SW480 (cell line): Measurements from ENCODE around the gene MB21D2.

Experiments used
- DNase-seq: peaks from one replicate; pipeline ENCODE4 v3.0.0-alpha.2; 2016; ENCODE audit warnings: low spot score

The MB21D2 gene

DNA sequence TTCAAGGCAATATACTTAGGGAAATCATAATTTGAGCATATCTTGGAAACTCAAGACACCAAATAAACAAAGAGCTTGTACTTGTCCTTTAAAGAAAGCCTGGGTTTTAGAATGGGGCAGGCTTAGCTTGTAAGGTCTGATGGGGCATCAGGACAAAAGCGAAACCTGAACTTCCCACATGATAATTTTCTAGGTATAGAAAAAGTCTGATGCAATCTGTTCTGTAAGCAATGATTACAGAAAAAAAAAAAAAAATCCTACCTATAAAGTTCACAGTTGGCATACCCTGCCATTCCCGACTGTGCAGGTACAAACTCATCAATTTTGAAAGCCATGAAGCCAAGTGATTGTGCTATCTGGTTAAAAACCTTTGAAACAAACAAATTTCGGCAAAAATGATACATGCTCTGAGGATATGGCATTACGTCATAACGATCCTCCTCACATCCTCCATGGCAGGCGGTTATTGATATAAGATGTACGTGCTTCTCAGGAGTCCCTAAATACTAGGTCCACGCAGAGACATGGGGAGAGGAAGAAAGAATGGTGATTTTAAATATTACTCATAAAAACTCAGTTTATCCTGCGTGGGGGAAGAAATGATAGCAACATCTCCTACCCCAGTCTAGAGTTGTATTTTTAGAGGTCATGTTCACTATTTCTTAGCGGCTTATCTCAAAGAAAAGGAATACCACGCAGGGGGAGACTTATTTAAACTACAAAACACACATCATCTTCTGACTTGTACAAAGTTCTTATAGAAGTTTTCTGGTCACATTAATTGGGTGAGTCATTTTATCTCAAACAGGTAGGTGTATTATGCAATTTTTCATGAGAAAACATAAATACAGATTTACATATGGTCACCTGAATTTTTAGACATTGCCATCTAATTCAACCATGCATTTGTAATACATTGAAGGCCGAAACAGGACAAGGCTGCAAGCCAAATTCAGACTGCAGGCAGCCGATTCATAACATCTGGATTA lies 27.0 kb downstream of the MB21D2 start:
- DNase-seq: no peak

DNA sequence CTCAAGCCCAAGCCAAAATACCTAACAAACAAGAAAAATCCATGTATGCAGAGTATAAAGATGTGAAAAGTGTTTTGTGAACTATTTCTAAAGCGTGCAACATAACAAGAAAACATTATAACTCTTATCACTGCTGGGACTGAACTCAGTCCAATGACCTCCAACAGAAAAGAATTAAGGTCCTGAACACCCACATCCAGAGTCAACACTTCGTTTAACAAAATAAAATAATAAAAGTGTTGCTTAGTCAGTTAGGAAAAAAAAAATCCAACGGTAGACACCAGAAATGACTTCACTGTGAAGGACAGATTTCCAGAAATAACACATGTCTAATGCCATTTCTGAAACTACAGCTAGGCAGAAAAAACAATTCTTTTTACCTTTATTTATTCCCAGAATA lies 28.0 kb downstream of the MB21D2 start:
- no peak for DNase-seq

DNA sequence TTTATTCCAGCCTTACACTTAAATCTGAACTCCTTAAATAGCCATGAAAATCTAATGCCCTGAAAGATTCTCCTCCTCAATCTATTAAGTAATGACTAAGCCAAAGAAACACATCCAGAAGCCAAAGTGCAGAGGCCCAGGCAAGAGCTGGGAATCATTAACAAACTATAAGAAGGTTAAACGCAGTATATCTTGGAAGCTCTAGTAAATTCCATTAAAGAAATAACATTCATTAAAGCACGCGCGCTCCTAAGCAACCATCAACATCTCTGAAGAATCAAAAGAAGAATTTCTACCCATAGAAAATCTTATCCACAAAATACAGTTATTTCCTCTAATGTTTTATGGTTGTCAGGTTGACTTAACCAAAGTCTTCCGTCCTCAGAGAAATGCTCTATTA lies 29.5 kb downstream of the MB21D2 start:
- DNase-seq: no peak

DNA sequence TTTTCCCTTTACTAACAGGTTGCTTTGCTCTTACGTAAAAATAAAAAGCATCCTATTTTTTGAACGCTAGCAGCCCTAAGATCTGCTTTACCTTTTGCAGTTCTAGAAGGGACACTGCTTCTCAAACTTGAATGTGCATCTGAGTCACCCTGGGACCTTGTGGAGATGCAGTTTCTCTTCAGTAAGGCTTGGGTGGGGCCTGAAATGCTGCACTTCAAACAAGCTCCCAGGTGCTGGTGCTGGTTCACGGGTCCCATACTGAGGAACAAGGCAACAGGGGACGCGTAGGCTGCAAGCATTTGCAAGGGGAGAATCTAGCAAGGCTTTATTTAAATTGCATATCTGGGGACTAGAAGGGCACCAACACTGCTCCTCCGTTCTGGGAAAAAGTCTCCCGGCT lies 30.0 kb downstream of the MB21D2 start:
- DNase-seq: no peak

DNA sequence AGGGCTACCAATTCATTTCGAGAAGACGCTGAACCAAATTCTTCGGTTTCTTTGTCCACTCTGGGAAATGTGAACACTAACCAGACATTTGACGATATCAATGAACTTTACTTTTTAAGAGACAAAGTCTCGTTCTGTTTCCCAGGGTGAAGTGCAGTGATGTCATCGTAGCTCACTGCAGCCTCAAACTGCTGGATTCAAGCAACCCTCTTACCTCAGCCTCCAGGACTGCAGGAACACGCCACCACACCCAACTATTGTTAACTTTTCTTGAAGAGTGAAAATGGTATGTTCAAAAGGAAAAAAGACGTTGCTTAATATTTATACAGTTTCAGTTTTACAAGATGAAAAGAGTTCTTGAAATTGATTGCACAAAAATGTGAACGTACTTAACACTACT lies 30.6 kb downstream of the MB21D2 start:
- no peak for DNase-seq

DNA sequence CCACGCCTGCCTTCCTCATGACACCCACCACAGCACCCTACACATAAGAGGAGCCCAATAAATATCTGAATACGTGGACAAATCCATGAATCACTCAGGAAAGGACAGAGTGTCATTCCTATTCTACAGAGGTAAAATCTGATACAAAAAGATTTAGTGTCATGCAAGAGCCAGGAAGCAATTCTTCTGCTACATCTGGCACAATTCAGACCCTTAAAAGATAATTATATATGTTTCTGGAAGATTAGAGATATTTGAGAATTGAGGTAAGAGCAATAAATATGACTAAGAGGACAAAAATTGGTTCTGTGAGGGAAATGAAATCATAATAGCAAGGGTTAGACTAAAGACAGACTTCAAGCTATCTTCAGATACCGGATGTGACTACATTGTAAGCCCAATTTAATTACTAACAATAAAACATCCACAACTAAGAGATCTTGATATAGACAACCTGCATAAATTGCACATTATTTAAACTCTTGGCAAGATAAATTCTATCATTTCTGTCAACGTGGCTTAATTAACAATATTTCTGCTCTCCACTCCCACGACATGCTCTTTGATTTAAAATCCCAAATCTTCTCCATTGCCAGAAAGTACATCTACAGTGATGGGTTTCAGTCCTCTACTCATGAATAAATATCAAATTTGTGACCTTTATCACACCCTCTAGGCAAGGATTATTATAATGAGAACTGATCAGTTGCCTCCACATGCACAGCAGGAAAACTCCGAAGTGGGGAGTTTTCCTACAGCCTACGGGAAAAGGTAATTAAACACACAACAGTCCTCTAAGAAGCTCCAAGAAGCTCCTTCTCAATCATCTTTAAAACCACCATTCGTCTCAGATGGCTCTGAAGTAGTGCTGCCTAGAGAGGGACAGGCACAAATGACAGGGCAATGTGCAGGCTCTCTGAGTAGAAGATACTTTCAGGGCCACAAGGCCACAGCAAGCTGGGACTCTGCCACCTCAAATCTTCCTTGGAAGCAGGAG lies 32.6 kb downstream of the MB21D2 start:
- no peak for DNase-seq

DNA sequence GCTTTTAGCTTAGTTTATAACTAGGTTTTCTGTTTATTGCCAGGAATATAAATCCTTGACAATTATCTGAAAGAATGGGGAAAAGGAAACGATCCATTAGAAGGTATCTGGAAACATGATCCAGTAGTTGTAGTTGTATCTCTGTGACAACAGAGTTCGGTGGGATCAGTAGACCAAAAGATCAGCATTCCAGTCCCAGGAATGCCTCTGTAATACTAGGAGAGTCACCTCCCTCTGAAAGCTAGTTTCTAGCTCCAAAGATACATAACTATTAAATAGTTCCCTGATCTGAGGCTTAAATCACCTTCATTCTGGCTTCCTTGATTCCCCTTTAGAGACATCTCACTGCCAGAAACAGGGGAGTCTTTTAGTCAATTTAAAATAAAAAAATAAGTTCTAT lies 34.1 kb downstream of the MB21D2 start:
- DNase-seq: no peak

DNA sequence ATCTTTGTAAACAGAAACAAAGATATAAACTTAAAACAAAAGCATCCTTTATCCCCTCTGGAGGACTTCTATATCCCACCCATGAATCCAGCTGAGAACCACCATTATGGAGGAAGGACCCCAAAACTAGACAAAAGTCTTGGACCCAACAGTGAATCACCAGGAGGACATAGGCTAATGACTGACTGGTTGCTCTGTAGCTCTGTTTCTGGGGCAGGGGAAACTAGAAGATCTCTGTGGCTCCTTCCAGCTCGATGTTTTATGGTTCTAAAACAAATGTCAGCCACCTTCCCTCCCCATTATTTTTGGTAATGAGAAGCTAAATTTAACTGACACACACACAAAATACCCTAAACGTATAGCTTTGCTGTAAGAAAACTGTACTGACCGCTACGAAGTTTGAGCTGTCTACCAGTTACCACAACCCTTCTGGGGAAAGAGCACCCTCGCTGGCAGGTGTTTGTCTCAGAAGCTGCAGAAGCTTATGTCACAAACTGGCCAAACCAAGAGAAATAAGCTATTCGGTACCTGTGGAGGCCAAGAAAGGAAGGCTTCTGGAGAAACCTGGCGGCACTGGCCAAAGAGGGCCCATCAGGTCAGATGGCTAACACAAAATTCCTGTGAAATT lies 36.4 kb downstream of the MB21D2 start:
- no peak for DNase-seq

DNA sequence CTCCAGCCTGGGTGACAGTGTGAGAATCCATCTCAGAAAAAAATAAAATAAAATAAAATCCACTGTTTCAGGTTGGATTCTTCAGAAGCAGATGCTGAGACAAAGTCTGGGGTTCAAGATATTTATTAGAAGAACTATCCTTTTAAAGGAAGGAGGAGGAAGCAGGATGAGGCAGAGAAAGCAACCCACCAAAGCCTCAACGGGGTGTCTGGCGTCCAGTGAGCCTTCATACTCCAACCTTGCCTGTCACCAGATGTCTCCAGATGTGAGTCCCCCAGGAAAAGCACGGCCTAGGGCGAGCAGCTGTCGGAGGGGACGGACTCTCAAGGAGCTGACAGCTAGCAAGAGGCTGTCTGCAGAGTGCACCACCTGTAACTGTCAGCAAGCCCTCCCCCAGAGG lies 37.3 kb downstream of the MB21D2 start:
- no peak for DNase-seq

DNA sequence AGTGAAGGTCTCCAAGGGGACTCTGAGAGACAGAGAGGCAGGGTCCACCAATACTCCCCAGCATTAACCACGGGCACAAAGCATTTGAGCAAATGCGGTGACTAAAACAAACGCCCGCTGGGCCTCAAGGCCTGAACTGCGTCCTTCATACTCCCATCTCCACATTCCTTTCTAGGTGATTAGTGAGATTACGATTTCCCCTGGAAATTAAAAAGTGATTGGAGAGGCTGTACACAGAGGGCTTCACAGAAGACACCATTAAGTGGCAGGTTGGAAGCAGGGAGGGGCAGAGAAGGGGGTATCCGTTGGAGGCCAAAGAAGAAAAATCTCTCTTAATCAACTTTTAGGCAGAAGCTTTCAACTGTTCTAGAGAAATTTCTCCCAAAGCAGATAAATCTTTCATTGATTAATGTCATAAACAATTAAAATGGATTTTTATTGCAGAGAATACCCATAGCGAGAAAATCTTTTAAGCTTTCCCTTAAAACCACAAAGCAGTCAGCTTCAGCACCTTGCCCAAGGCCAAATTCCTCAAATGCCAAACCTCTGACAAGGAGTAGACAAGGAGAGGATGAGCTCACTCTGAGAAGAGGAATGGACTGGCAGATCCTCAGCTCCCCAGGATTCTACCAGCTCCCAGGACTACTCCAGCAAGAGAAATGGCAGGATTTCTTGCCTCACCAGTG lies 38.2 kb downstream of the MB21D2 start:
- peak; percentile 91 for DNase-seq

DNA sequence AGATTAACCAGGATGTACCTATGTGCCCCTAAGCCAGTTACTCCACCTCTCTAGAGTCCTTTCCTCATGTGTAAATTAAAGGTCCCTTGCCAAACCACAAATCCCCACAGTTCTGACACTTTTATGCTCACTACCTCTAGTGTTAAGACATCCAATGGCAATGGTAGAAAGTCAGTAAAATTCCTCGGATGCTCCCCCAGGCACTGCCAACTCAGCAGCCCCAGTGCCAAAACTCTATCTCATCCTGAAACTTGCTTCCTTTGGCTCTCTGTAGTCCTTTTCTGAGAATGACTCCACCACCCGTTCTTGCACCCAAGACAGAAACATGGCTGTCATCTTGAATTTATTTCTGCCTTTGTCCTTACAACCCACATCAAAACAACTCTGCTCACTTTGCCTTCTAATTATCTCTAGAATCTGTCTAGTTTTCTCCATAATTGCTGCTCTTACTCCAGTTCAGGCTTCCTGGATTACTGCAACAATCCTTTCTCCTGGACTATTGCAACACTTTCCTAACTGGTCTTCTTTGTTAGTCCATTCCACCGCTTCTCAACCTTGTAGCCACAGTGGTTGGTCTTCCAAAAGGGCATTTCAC lies 41.6 kb downstream of the MB21D2 start:
- no peak for DNase-seq

DNA sequence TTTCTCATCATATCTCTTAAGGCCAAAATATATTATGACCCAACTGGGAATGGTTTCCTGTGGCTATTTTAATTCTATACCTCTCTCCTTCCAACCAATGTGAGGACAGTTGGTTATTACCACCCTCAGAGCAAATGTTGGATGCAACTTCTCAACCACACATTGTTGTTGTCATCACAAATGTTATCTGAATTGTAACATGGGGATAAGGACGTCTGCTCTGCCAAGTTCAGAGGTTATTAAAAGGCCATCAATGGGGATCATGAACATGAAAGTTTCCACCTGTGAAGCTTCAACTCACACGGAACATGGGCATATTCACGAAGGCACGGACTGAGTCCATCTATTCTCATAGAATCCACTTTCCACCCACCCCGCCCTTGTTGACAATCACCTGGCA lies 46.8 kb downstream of the MB21D2 start:
- DNase-seq: no peak

DNA sequence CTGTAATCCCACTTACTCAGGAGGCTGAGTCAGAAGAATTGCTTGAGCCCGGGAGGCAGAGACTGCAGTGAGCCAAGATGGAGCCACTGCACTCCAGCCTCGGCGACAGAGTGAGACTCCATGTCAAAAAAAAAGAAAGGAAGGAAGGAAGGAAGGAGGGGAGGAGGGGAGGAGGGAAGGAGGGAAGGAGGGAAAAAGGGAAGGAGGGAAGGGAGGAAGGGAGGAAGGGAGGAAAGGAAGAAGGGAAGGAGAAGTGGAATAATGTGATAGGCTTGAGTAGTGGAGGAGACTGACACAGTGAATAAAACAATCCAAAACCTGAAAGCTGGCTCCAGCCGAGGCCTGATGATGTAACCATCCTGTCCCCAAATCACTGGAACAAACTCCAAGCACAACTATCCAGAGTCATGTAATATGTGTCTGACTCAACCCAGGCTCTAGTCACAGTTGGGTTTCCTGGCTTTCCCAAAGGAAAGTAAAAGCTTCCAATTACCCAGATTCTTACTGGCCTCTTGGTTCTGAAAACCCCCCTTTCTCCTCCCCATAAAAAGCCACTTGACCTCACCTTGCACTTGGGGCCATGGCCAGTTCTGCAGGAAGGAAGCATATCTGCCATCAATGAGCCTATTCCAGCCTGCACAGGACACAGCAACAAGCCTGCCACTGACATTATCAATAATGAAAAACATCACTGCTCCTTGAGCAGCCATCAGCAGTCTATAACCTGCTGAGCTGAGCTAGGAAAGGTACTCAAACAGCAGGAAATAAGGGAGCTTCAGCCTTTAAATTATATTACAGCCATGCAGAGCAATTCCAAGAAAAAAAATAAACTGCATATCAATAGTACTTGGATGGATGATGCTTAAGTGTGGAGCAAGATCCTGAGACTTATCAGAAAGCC lies 48.3 kb downstream of the MB21D2 start:
- DNase-seq: no peak

DNA sequence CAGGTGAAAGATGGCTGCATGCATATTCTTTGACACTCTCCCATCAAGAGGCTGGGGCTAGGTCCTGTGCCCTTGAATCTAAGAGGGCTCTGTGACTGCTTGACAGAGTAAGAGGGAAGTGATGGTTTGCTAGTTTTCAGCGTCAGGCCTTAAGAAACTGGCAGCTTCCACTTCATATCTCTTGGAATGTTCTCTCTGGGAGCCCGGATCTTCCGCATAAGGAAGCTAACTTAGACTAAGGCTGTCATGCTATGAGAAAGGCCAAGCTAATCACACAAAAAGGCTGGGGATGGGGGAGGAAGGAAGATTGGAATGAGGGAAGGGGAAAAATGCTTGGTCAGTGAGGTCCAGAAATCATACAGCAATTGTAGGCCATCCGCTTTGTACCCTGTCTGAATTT lies 50.0 kb downstream of the MB21D2 start:
- no peak for DNase-seq

DNA sequence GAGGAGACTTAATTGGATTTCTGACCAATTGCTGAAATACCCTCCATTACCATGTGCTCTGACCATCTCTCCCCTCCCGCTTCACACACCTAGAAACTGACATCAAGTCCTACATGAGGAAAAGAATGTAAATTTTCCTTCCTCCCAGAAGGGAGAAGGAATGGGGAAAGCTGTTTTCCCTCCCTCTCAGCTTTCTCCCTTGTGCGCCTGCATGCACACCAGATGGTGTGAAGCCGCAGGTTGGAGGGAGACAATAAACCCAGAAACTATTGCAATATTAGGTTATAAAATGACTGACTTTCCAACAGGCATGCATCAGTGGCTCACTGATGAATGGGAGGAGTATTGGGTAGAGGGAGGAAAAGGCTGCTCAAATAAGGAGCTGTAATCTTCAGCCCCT lies 50.9 kb downstream of the MB21D2 start:
- DNase-seq: no peak

DNA sequence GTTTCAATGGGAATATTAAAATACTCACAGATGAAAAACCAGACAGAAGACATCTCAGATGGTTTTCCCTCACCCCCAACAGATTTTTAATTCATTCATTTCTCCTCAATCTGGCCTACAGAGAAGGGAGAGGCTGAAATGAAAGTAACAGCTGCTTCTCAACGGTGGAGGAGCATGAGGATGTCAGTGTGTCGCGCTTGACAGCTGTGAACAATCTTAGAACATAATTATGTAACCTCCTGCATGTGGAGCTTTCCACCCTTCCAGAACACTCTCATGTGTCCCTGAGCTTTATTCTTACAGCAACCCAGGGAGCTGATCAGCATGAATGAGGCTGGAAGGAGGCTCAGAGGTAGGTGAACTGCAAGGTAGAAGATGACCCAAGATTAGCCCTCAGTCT lies 52.7 kb downstream of the MB21D2 start:
- no peak for DNase-seq

DNA sequence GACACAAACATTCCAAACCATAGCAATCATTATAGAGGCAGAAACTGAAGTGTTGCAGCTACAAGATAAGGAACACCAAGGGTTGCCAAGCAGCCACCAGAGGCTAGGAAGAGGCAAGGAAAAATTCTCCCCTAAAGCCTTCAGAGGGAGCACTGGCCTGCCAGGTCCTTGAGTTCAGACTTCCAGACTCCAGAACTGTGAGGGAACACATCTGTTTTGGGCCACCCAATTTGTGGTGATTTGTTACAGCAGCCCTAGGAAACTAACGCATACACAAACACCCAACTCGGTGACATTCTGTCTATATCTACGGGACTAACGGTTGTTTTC lies 54.6 kb downstream of the MB21D2 start:
- DNase-seq: no peak

DNA sequence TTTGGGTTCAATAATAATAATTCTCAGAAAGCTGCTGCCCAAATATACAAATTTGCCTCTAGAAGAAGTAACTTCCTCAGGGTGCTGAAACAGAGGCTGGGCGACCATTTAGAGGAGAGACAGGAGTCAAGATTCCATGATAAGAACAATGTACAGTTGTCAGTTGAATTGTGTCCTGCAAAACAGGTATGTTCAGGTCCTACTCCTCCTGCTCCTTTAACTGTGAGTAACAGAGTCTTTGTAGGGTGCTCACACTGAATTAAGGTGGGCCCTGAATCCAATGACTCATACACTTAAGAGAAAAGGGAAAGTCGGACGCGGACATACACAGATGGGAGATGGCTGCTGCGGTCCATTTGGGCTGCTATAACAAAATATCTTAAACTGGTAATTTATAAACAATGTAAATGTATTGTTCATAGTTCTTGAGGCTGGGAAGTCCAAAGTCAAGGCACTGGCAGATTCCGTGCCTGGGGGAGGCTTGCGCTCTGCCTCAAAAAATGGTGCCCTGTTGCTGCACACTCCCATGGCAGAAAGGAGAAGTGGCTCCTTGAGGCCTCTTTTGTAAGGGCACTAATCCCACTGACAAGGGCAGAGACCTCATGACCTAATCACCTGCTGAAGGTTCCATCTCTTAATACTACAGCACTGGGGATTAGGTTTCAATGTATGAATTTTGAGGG lies 55.1 kb downstream of the MB21D2 start:
- DNase-seq: no peak

DNA sequence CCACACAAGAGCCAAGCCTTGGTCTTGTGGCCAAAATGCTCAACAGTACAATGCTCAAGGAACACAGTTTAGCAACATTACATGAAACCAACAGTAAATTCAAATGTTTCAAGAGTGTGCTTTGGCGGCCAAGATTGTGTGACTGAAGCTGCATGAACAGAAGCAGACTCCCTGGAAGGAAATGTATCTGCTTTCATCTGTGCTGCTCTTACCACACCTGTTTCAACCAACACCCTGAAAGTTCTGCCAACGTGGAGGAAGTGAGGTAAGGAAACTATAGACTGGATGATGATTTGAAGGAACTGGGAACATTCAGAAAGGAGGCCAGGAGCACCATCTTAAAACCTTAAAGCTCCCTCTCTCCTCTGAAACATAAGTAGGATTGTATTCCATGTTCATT lies 55.7 kb downstream of the MB21D2 start:
- no peak for DNase-seq

DNA sequence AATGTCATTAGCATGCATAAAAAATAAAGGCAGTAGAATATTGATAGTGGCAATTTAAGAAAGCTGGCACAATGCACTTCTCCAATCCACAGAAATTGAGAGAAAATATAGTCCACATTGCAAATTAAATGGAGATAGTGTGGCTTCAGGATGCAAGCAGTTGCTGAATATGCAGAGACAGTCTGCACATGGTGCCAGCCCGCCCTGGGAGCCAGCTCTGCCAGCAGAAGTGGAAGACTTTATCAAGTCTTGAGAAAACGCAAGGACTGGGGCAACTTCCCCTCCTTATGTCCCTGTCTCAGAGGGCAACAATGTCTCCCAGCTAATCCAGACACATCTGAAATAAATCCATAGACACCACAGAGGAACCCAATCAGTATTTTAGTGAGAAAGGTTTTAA lies 57.2 kb downstream of the MB21D2 start:
- no peak for DNase-seq
